Mucosa of rectum (tissue), 2 donors: Measurements from ENCODE around the gene RAB7B.
"Not testable (repeated sequence)": the region's sequence is repeated elsewhere in the genome, so short reads cannot be mapped to it uniquely, and the experiment has no call there.

Experiments used
- H3K27ac ChIP-seq, 2 donors: one replicate each; pipeline ENCODE4 v1.7.0; 2013; ENCODE audit warnings: inconsistent platforms in 2 of 2, low read depth in 2 of 2, low read length in 2 of 2
- H3K27me3 ChIP-seq, 2 donors: one replicate each; pipeline ENCODE4 v1.7.0; 2013; ENCODE audit warnings: low read length in 2 of 2; ENCODE audit not compliant: control insufficient read depth in 2 of 2, insufficient read depth in 2 of 2
- H3K36me3 ChIP-seq, 2 donors: one replicate each; pipeline ENCODE4 v1.7.0; 2013; ENCODE audit warnings: low read length in 2 of 2; ENCODE audit not compliant: control insufficient read depth in 2 of 2, insufficient read depth in 2 of 2
- H3K4me1 ChIP-seq, 2 donors: one replicate each; pipeline ENCODE4 v1.7.0; 2013; ENCODE audit warnings: low read length in 2 of 2, mild to moderate bottlenecking in 1 of 2; ENCODE audit not compliant: control insufficient read depth in 2 of 2, insufficient read depth in 2 of 2
- H3K4me3 ChIP-seq, 2 donors: one replicate each; pipeline ENCODE4 v1.7.0; 2013; ENCODE audit warnings: low read length in 2 of 2
- H3K9ac ChIP-seq, 2 donors: one replicate each; pipeline ENCODE4 v1.7.0; 2013; ENCODE audit warnings: low read length in 2 of 2, low read depth in 1 of 2, mild to moderate bottlenecking in 1 of 2
- H3K9me3 ChIP-seq, 2 donors: one replicate each; pipeline ENCODE4 v1.7.0; 2013; ENCODE audit warnings: low read length in 2 of 2; ENCODE audit not compliant: control insufficient read depth in 2 of 2
- donor health status: healthy.
- donor health status: Normal muscosa, but diverticular disease.

RAB7B gene

GRCh38 chr1:206002871-206003801 lies at the start of gene RAB7B:
Gene RAB7B (minus strand): TSS chr1:206003395. CDS start chr1:205994135, 9,260 bp downstream.
- no peaks in the 10 kb centered on the region for H3K27me3 ChIP-seq
- H3K27ac ChIP-seq = peak within 1 kb of the TSS; percentile 50 to 72
- peaks cover 0 to 4% of the 10 kb centered on the region in 2 donors for H3K4me1 ChIP-seq
- peak within 1 kb of the TSS in 1 of 2 donors; percentile 58 for H3K4me3 ChIP-seq
- no peaks in the 10 kb centered on the region for H3K9me3 ChIP-seq
- H3K9ac ChIP-seq = peak within 1 kb of the TSS; percentile 15 to 41
- no peaks in the 10 kb centered on the region for H3K36me3 ChIP-seq

GRCh38 chr1:206052231-206052865 lies 49.2 kb upstream of the RAB7B start:
- H3K36me3 ChIP-seq, H3K27me3 ChIP-seq, H3K9ac ChIP-seq, H3K9me3 ChIP-seq, H3K4me3 ChIP-seq, H3K4me1 ChIP-seq: not testable (repeated sequence)
- H3K27ac ChIP-seq = peak overlapping the region in 1 of 2 donors; percentile 61

GRCh38 chr1:206050655-206051235 lies 47.5 kb upstream of the RAB7B start:
- peak overlapping the region in 1 of 2 donors; percentile 61 for H3K27ac ChIP-seq
- peaks cover 7 to 8% of the 10 kb centered on the region in 2 donors for H3K4me1 ChIP-seq

GRCh38 chr1:206049919-206050600 lies 46.9 kb upstream of the RAB7B start:
- no peaks in the 10 kb centered on the region for H3K9me3 ChIP-seq
- no peaks in the 10 kb centered on the region for H3K36me3 ChIP-seq
- H3K4me3 ChIP-seq = no peak overlapping the region
- H3K9ac ChIP-seq = no peak overlapping the region
- H3K27ac ChIP-seq = peak overlapping the region in 1 of 2 donors; percentile 43
- H3K4me1 ChIP-seq = peaks cover 7 to 8% of the 10 kb centered on the region in 2 donors
- H3K27me3 ChIP-seq = no peaks in the 10 kb centered on the region

More at GRCh38 chr1:206050655-206051235, 47.5 kb upstream of the RAB7B start:
- Histone ChIP-seq H3K36me3 (no peaks in the 10 kb centered on the region), H3K27me3 (no peaks in the 10 kb centered on the region), H3K9me3 (no peaks in the 10 kb centered on the region), H3K4me3 (no peak overlapping the region), H3K9ac (no peak overlapping the region)

GRCh38 chr1:206049293-206049692 lies 46.1 kb upstream of the RAB7B start:
- H3K4me3 ChIP-seq = no peak overlapping the region
- no peaks in the 10 kb centered on the region for H3K9me3 ChIP-seq
- no peaks in the 10 kb centered on the region for H3K36me3 ChIP-seq
- H3K9ac ChIP-seq = no peak overlapping the region
- no peaks in the 10 kb centered on the region for H3K27me3 ChIP-seq
- H3K4me1 ChIP-seq = peaks cover 7 to 8% of the 10 kb centered on the region in 2 donors
- H3K27ac ChIP-seq = no peak overlapping the region

- Histone ChIP-seq H3K27me3 (no peaks in the 10 kb centered on the region), H3K36me3 (no peaks in the 10 kb centered on the region), H3K4me3 (no peak overlapping the region), H3K4me1 (peaks cover 7 to 8% of the 10 kb centered on the region in 2 donors), H3K9ac (no peak overlapping the region), H3K27ac (peak overlapping the region in 1 of 2 donors; percentile 48), H3K9me3 (no peaks in the 10 kb centered on the region)
Measured at GRCh38 chr1:206048582-206048981, 45.4 kb upstream of the RAB7B start.

GRCh38 chr1:206047271-206047670 lies 44.1 kb upstream of the RAB7B start:
- no peak overlapping the region for H3K27ac ChIP-seq
- peaks cover 7 to 8% of the 10 kb centered on the region in 2 donors for H3K4me1 ChIP-seq
- H3K9me3 ChIP-seq = no peaks in the 10 kb centered on the region
- H3K27me3 ChIP-seq = no peaks in the 10 kb centered on the region
- no peak overlapping the region for H3K9ac ChIP-seq
- no peak overlapping the region for H3K4me3 ChIP-seq
- no peaks in the 10 kb centered on the region for H3K36me3 ChIP-seq

GRCh38 chr1:206041640-206042039 lies 38.4 kb upstream of the RAB7B start:
- Histone ChIP-seq H3K27ac (no peak overlapping the region), H3K4me1 (no peaks in the 10 kb centered on the region), H3K4me3 (no peak overlapping the region), H3K9me3 (no peaks in the 10 kb centered on the region), H3K36me3 (no peaks in the 10 kb centered on the region), H3K9ac (no peak overlapping the region), H3K27me3 (peaks cover 0 to 4% of the 10 kb centered on the region in 2 donors)

GRCh38 chr1:206040328-206040727 lies 37.1 kb upstream of the RAB7B start:
- H3K4me1 ChIP-seq = peaks cover 0 to 1% of the 10 kb centered on the region in 2 donors
- no peaks in the 10 kb centered on the region for H3K36me3 ChIP-seq
- peaks cover 0 to 4% of the 10 kb centered on the region in 2 donors for H3K27me3 ChIP-seq
- H3K27ac ChIP-seq = no peak overlapping the region
- no peaks in the 10 kb centered on the region for H3K9me3 ChIP-seq
- no peak overlapping the region for H3K4me3 ChIP-seq
- H3K9ac ChIP-seq = no peak overlapping the region
